HepG2 (cell line): ENCODE results near the gene STK17A. TPM values are rescaled to one million over a fixed set of nuclear protein-coding genes. Genes with fewer than 3 reads are reported as not detected.

Source experiments
- ATAC-seq: fragments of 200-7000 bp; cut with Tn5 transposase; 3 replicates; pipeline ENCODE4 v1.9.1; 2020; ENCODE audit warnings: mild to moderate bottlenecking, moderate library complexity
- BruUV-seq: library from RNA; stranded (reverse); fragments of 400-500 nt; replicated peaks from 2 replicates; lab custom pipeline; 2021; lab: Mats Ljungman, UMichigan
- CTCF ChIA-PET: fragments of 300-600 bp; formaldehyde crosslinking; extraction: SDS; loops from one replicate; lab custom pipeline; 2021; ENCODE audit warnings: low total read pairs, inconsistent platforms, low intra/inter-chr PET ratio; lab: Yijun Ruan, JAX
- POLR2A ChIA-PET: fragments of 350-600 bp; sonication (Branson Sonifier 250); formaldehyde crosslinking; loops from one replicate; lab custom pipeline; 2020; ENCODE audit warnings: antibody characterized with exemption, inconsistent platforms; lab: Yijun Ruan, JAX
- DNase-seq: peaks from one replicate; pipeline ENCODE4 v3.0.0-alpha.2; 2015; ENCODE audit warnings: low spot score
- FAIRE-seq: peaks from 3 replicates; lab custom pipeline; 2011; peaks lifted over from hg19 to GRCh38; lab: Jason Lieb, UNC
- H2AFZ ChIP-seq: one replicate; pipeline ENCODE4 v1.6.1; 2011; ENCODE audit warnings: low read length, inconsistent platforms
- H3K27ac ChIP-seq: fragments of 300-600 bp; 3 replicates; pipeline ENCODE4 v1.8.0; 2011; ENCODE audit warnings: mixed run types, mild to moderate bottlenecking, mixed read lengths, low read length, inconsistent platforms; ENCODE audit not compliant: insufficient read depth; ENCODE audit errors: extremely low read length
- H3K27me3 ChIP-seq, 2 experiments: fragments of 200-600 bp in 1 of 2; 2 replicates in 1 of 2; 3 replicates in 1 of 2; pipeline versions ENCODE4 v1.6.0 to v1.8.0; 2011; ENCODE audit warnings: low read length in 2 of 2, mild to moderate bottlenecking in 2 of 2, moderate library complexity in 2 of 2, inconsistent platforms in 1 of 2; ENCODE audit not compliant: insufficient read depth in 2 of 2, control insufficient read depth in 1 of 2
- H3K36me3 ChIP-seq, 2 experiments: fragments of 200-600 bp in 1 of 2; replicated peaks in 1 of 2; 2 replicates in 1 of 2; 3 replicates in 1 of 2; pipeline versions ENCODE4 v1.5.1 to v1.8.0; 2011; ENCODE audit warnings: low read length in 2 of 2, inconsistent platforms in 1 of 2; ENCODE audit not compliant: insufficient read depth in 2 of 2, control insufficient read depth in 1 of 2
- H3K4me1 ChIP-seq: 2 replicates; pipeline ENCODE4 v1.5.1; 2012; ENCODE audit warnings: low read length, inconsistent platforms; ENCODE audit not compliant: insufficient read depth
- H3K4me2 ChIP-seq: 2 replicates; pipeline ENCODE4 v1.6.0; 2011; ENCODE audit warnings: low read depth, low read length, inconsistent platforms
- H3K4me3 ChIP-seq, 3 experiments: fragments of 200-600 bp in 1 of 3; sonication (generic), shearing (Covaris generic) in 1 of 3; replicated peaks in 1 of 3; 2 replicates each; pipeline ENCODE4 v1.5.1; 2011 to 2016; ENCODE audit warnings: low read length in 3 of 3, inconsistent platforms in 2 of 3, low read depth in 2 of 3, mild to moderate bottlenecking in 2 of 3, control low read depth in 1 of 3, mixed read lengths in 1 of 3; ENCODE audit not compliant: insufficient read depth in 1 of 3
- H3K79me2 ChIP-seq: one replicate; pipeline ENCODE4 v1.6.1; 2011; ENCODE audit warnings: low read length, inconsistent platforms; ENCODE audit not compliant: insufficient read depth
- H3K9ac ChIP-seq: 2 replicates; pipeline ENCODE4 v1.6.0; 2011; ENCODE audit warnings: mild to moderate bottlenecking, low read depth, low read length, inconsistent platforms; ENCODE audit not compliant: insufficient read depth
- H3K9me3 ChIP-seq: 2 replicates; pipeline ENCODE4 v1.5.1; 2012; ENCODE audit warnings: mild to moderate bottlenecking, low read length
- H4K20me1 ChIP-seq: 2 replicates; pipeline ENCODE4 v1.6.0; 2011; ENCODE audit warnings: inconsistent platforms, mild to moderate bottlenecking, low read length, moderate library complexity; ENCODE audit not compliant: insufficient read depth
- CAMTA2 ChIP-seq: sonication (generic); formaldehyde crosslinking; IDR thresholded peaks from 2 replicates; pipeline ENCODE4 v1.4.0; 2020; ENCODE audit warnings: mild to moderate bottlenecking, missing genetic modification reagents, borderline replicate concordance
- GATA4 ChIP-seq: sonication (generic); IDR thresholded peaks from 2 replicates; pipeline ENCODE4 v1.6.1; 2016; ENCODE audit warnings: antibody characterized with exemption, low read depth, borderline replicate concordance
- GATAD2A ChIP-seq: IDR thresholded peaks from 2 replicates; pipeline ENCODE4 v1.6.1; 2016
- GMEB1 ChIP-seq: sonication (generic); formaldehyde crosslinking; IDR thresholded peaks from 2 replicates; pipeline ENCODE4 v1.5.1; 2020; ENCODE audit warnings: missing genetic modification reagents, mild to moderate bottlenecking, borderline replicate concordance
- HHEX ChIP-seq: IDR thresholded peaks from 2 replicates; pipeline ENCODE4 v1.6.1; 2016; ENCODE audit warnings: control low read depth
- HOXA3 ChIP-seq: sonication (generic); formaldehyde crosslinking; IDR thresholded peaks from 2 replicates; pipeline ENCODE4 v1.5.0; 2020; ENCODE audit warnings: missing genetic modification reagents
- ISL2 ChIP-seq: sonication (generic); formaldehyde crosslinking; IDR thresholded peaks from 2 replicates; pipeline ENCODE4 v1.5.0; 2020; ENCODE audit warnings: missing genetic modification reagents
- JDP2 ChIP-seq: sonication (generic); formaldehyde crosslinking; IDR thresholded peaks from 2 replicates; pipeline ENCODE4 v1.8.1; 2022; ENCODE audit warnings: missing genetic modification reagents, borderline replicate concordance
- JUNB ChIP-seq: sonication (generic); formaldehyde crosslinking; IDR thresholded peaks from 2 replicates; pipeline ENCODE4 v1.8.0; 2022; ENCODE audit warnings: missing genetic modification reagents, mild to moderate bottlenecking, borderline replicate concordance
- MATR3 ChIP-seq: sonication (generic); formaldehyde crosslinking; IDR thresholded peaks from 2 replicates; pipeline ENCODE4 v1.4.0; 2020; ENCODE audit warnings: missing genetic modification reagents
- MTF1 ChIP-seq: sonication (generic); formaldehyde crosslinking; IDR thresholded peaks from 2 replicates; pipeline ENCODE4 v1.5.0; 2020; ENCODE audit warnings: missing genetic modification reagents
- RXRB ChIP-seq: IDR thresholded peaks from 2 replicates; pipeline ENCODE4 v1.6.1; 2016; ENCODE audit warnings: borderline replicate concordance, missing genetic modification reagents, missing compliant biosample characterization
- TMF1 ChIP-seq: sonication (generic); formaldehyde crosslinking; IDR thresholded peaks from 2 replicates; pipeline ENCODE4 v1.8.1; 2022; ENCODE audit warnings: low read depth, missing genetic modification reagents
- ZBTB39 ChIP-seq: sonication (generic); formaldehyde crosslinking; IDR thresholded peaks from 2 replicates; pipeline ENCODE4 v1.5.0; 2020; ENCODE audit warnings: missing genetic modification reagents
- ZNF101 ChIP-seq: sonication (generic); formaldehyde crosslinking; IDR thresholded peaks from 2 replicates; pipeline ENCODE4 v1.4.0; 2020; ENCODE audit warnings: mild to moderate bottlenecking, low read depth, missing genetic modification reagents, borderline replicate concordance
- ZNF143 ChIP-seq: sonication (generic); formaldehyde crosslinking; IDR thresholded peaks from 2 replicates; pipeline ENCODE4 v1.4.0; 2020; ENCODE audit warnings: missing genetic modification reagents
- ZNF317 ChIP-seq: sonication (generic); formaldehyde crosslinking; IDR thresholded peaks from 2 replicates; pipeline ENCODE4 v1.5.0; 2020; ENCODE audit warnings: mild to moderate bottlenecking, missing genetic modification reagents
- ZNF354B ChIP-seq: sonication (generic); formaldehyde crosslinking; IDR thresholded peaks from 2 replicates; pipeline ENCODE4 v1.8.0; 2022; ENCODE audit warnings: mild to moderate bottlenecking, missing genetic modification reagents
- ZNF460 ChIP-seq: sonication (generic); formaldehyde crosslinking; IDR thresholded peaks from 2 replicates; pipeline ENCODE4 v1.5.1; 2020; ENCODE audit warnings: missing genetic modification reagents, mild to moderate bottlenecking, borderline replicate concordance
- ZNF550 ChIP-seq: sonication (generic); formaldehyde crosslinking; IDR thresholded peaks from 2 replicates; pipeline ENCODE4 v1.4.0; 2020; ENCODE audit warnings: mild to moderate bottlenecking, missing genetic modification reagents, borderline replicate concordance
- WGBS: methylation state at CpG from one replicate; pipeline ENCODE4 v1.1.6; 2017; ENCODE audit warnings: low lambda C conversion rate; 5-methylcytosine and 5-hydroxymethylcytosine counted together
- in situ Hi-C: cut with HindIII; loops from 2 replicates; pipeline ENCODE4 v1.10.0; 2017; ENCODE audit warnings: low pct_unique_long_range_greater_than_20kb; ENCODE audit not compliant: extremely low pct_ligation_motif_present
- intact Hi-C: fragments of 100-400 bp; cut with micrococcal nuclease; formaldehyde crosslinking; loops from one replicate; pipeline ENCODE4 v1.10.0; 2022; ENCODE audit not compliant: unreplicated experiment
- polyA plus RNA-seq, 8 experiments: library from polyadenylated mRNA; depleted of rRNA in 3 of 8; stranded (reverse) in 7 of 8; unstranded in 1 of 8; fragments of >200 nt; fragmentation: Illumina TruSeq in 4 of 8; extraction: Trizol in 4 of 8; gene quantifications; 2 replicates each; pipeline versions ENCODE4 v1.2.1 to v1.2.3, GENCODE V29; 2011 to 2016; ENCODE audit warnings: low read depth in 4 of 8, missing spikeins in 1 of 8, mixed read lengths in 1 of 8; ENCODE audit not compliant: insufficient read depth in 1 of 8
- total RNA-seq, 5 experiments: library from RNA; depleted of rRNA; stranded (reverse); fragments of >200 nt; fragmentation: Illumina TruSeq; extraction: Trizol; gene quantifications; 2 replicates each; pipeline ENCODE4 v1.2.3, GENCODE V29; 2016; ENCODE audit warnings: low read depth in 1 of 5
- TF ChIP-seq, protein P1 (sequence below): sonication (generic); formaldehyde crosslinking; IDR thresholded peaks from 2 replicates; pipeline ENCODE4 v1.5.0; 2020; ENCODE audit warnings: missing genetic modification reagents

The STK17A gene
- total and polyA plus RNA-seq, 2 of the 13 experiments (the other 11 are each of a cell fraction or from before 2014, with no cell fraction given) = 18.6 to 24.3 TPM

GRCh38 chr7:43674559-43675436 is 91.9 kb downstream of the STK17A start:
- peaks cover 89% of the 10 kb centered on the region for H3K79me2 ChIP-seq
- H3K27me3 ChIP-seq = no peaks in the 10 kb centered on the region
- H3K4me2 ChIP-seq = peak overlapping the region; percentile 15; the same call in 1 of the 2 replicates
- no peak overlapping the region for H2AFZ ChIP-seq
- no peaks in the 10 kb centered on the region for H3K36me3 ChIP-seq
- intact Hi-C loops = loop anchor here (2.0 kb wide), 1 partner anchor 16 kb away; no protein-coding TSS in a partner anchor
- TSS peak; percentile 100 for BruUV-seq
- WGBS = 43% methylated on average over 4 of the region's 4 CpGs
- peak overlapping the region; percentile 69 for H3K27ac ChIP-seq
- CTCF ChIA-PET = no interaction called here
- H3K4me1 ChIP-seq = peaks cover 32% of the 10 kb centered on the region
- H4K20me1 ChIP-seq = no peaks in the 10 kb centered on the region
- in situ Hi-C loops = no loop called here
- DNase-seq (peak; percentile 92), ATAC-seq (peak; percentile 89), FAIRE-seq (peak; percentile 37)
- POLR2A ChIA-PET = interaction anchor here (1.1 kb wide), 1 partner anchor 90 kb away, joined by 3 read pairs; no protein-coding TSS in a partner anchor
- no peaks in the 10 kb centered on the region for H3K9me3 ChIP-seq
- no peak overlapping the region for H3K9ac ChIP-seq
- H3K4me3 ChIP-seq = no peak overlapping the region
- TF ChIP-seq TMF1 (CRISPR knock-in tag) (no peak), CAMTA2 (no peak), ZNF460 (CRISPR knock-in tag) (no peak), ISL2 (no peak), JDP2 (CRISPR knock-in tag) (no peak), ZBTB39 (no peak), MTF1 (no peak), ZNF143 (CRISPR knock-in tag) (no peak), HHEX (CRISPR knock-in tag) (no peak), GATAD2A (CRISPR knock-in tag) (peak; percentile 83), RXRB (CRISPR knock-in tag) (peak; percentile 97), GATA4 (no peak), JUNB (CRISPR knock-in tag) (peak; percentile 84; the same call in 1 of the 2 replicates), ZNF354B (CRISPR knock-in tag) (no peak), ZNF317 (no peak), HOXA3 (no peak), ZNF550 (CRISPR knock-in tag) (no peak), MATR3 (CRISPR knock-in tag) (no peak), ZNF101 (no peak), GMEB1 (CRISPR knock-in tag) (no peak)
- TF ChIP-seq, protein P1, sequence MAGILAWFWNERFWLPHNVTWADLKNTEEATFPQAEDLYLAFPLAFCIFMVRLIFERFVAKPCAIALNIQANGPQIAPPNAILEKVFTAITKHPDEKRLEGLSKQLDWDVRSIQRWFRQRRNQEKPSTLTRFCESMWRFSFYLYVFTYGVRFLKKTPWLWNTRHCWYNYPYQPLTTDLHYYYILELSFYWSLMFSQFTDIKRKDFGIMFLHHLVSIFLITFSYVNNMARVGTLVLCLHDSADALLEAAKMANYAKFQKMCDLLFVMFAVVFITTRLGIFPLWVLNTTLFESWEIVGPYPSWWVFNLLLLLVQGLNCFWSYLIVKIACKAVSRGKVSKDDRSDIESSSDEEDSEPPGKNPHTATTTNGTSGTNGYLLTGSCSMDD (CRISPR knock-in tag) = no peak
